Sciatic nerve (tissue), 2 donors: Measurements from ENCODE around the gene CNKSR3. TPM values are rescaled to one million over a fixed set of nuclear protein-coding genes. Genes with fewer than 3 reads are reported as not detected.
"Not testable (repeated sequence)": the region's sequence is repeated elsewhere in the genome, so short reads cannot be mapped to it uniquely, and the experiment has no call there.

Experiments used
- ATAC-seq: fragments of 200-7000 bp; cut with Tn5 transposase; one replicate; pipeline ENCODE4 v1.9.1; 2020; ENCODE audit warnings: mild to moderate bottlenecking, moderate library complexity
- DNase-seq: peaks from one replicate; pipeline ENCODE4 v3.0.0-alpha.2; 2020; ENCODE audit warnings: low spot score
- intact Hi-C: fragments of 100-400 bp; cut with DNase I; formaldehyde crosslinking; loops from one replicate; pipeline ENCODE4 v1.14.2; 2022
- total RNA-seq: library from RNA; stranded (reverse); fragmentation: NEBNext Ultra II Directional; extraction: Animal tissue kit (Norgen Biotek cat#: 25700); gene quantifications from one replicate; pipeline ENCODE4 v1.2.1, GENCODE V29; 2021
- donor health status: DM: no; HTN: no; CAD: no.
- donor health status: DM: no; HTN: no; CAD: no.

Gene CNKSR3
- total RNA-seq, 1 donor from 2014 or later: 22.2 TPM

- no peak for ATAC-seq
- intact Hi-C loops: no loop called here
- no peak for DNase-seq
Observed at GRCh38 chr6:154532426-154532825, 21.9 kb upstream of the CNKSR3 start.

DNA sequence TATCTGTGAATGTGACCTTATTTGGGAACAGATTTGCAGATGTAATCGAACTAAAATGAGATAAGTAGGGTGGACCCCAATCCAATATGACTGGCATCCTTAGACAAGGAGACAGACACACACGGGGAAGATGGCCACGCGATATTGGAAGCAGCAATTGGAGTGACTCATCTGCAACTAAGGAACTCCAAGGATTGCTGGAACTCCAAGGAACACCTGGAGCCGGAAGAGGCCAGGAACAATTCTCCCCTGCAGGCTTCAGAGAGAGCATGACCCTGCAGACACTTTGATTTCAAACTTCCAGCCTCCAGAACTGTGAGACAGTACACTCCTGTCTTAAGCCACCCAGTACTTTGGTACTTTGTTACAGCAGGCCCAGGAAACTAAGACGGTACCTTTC is 19.5 kb upstream of the CNKSR3 start:
- intact Hi-C loops: no loop called here
- DNase-seq (no peak), ATAC-seq (no peak)

GRCh38 chr6:154528310-154528915 is 17.9 kb upstream of the CNKSR3 start:
- intact Hi-C loops: no loop called here
- ATAC-seq (no peak), DNase-seq (no peak)

GRCh38 chr6:154526996-154527395 is 16.5 kb upstream of the CNKSR3 start:
- intact Hi-C loops: no loop called here
- no peak for ATAC-seq

GRCh38 chr6:154522576-154522975 is 12.1 kb upstream of the CNKSR3 start:
- no peak for ATAC-seq
- intact Hi-C loops: no loop called here
- no peak for DNase-seq

More at GRCh38 chr6:154526996-154527395, 16.5 kb upstream of the CNKSR3 start:
- no peak for DNase-seq

DNA sequence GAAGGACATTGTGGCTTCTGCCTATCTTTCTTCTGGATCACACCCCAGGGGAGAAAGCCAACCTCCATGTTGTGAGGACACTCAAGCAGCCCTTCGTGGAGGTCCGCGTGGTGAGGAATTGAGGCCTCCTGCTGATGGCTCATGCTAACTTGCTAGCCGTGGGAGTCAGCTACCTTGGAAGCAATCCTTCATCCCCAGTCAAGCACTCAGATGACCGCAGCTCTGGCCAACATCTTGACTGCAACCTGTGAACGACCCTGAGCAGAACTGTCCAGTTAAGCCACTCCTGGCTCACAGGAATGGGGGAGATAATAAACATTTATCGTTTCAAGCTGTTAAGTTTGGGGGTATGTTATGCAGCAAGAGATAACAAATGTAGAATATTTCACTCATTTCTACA is 10.9 kb upstream of the CNKSR3 start:
- intact Hi-C loops: no loop called here
- DNase-seq (no peak), ATAC-seq (no peak)

DNA sequence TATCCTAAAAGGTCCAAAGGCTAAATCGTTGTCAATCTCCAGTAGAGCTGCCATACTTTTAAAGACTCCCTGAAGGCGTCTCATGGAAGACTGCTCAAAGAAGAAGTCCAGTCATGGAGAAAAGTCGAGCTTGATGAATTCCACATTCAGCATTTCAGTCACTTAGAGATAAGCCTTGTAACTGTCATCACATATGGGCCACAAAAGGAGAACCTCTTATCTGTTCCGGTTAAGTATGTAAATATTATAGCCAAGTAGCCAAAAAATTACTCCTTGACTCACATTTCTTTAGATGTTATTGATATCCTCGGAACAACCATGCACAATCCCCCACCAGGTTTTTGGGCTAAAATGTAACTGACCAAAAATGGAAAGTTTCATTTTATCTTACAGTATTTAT is 9.8 kb upstream of the CNKSR3 start:
- intact Hi-C loops: no loop called here
- DNase-seq (no peak), ATAC-seq (no peak)

DNA sequence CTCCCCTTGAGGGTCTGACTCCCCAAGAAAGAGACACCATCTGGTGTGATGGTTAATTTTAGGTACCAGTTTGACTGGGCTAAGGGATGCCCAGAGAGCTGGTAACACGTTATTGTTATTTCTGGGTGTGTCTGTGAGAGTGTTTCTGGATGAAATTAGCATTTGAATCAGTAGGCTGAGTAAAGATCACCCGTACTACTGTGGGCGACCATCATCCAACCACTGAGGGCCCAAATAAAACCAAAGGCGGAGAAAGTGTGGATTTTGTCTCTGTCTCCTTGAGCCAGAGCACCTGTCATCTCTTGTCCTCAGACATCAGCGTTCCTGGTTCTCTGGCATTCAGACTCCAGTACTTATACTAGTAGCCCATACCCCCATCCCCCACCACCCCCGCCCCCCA is 7.9 kb upstream of the CNKSR3 start:
- ATAC-seq: no peak
- intact Hi-C loops: no loop called here
- DNase-seq: no peak

GRCh38 chr6:154516276-154516675 is 5.8 kb upstream of the CNKSR3 start:
- intact Hi-C loops: no loop called here
- DNase-seq: no peak

DNA sequence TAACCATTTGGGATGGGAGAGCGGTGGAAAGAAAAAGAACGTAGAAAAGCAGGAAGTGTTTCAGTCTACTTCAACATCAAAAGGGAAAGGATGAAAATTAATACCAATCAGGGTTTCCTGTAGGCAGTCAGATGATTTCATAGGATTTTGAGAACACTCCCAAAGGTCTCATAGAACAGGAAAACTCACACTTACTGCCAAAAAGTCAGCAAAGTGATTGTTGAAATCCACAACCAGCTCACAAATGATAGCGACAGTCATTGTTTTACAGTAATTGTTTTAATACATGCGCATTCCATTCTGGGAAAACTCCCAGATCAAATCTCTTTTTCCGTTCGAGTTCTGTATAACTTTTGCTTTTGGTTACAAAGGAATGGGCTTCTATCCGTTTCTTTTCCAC is 5.3 kb upstream of the CNKSR3 start:
- ATAC-seq: no peak

More at GRCh38 chr6:154516276-154516675, 5.8 kb upstream of the CNKSR3 start:
- ATAC-seq: peak; percentile 29

GRCh38 chr6:154515076-154515475 is 4.6 kb upstream of the CNKSR3 start:
- intact Hi-C loops, ATAC-seq, DNase-seq: not testable (repeated sequence)

More for the DNA sequence above, 5.3 kb upstream of the CNKSR3 start:
- no peak for DNase-seq
- intact Hi-C loops: no loop called here

- DNase-seq (no peak), ATAC-seq (no peak)
- intact Hi-C loops: no loop called here
Observed at GRCh38 chr6:154514481-154514880, 4.0 kb upstream of the CNKSR3 start.

DNA sequence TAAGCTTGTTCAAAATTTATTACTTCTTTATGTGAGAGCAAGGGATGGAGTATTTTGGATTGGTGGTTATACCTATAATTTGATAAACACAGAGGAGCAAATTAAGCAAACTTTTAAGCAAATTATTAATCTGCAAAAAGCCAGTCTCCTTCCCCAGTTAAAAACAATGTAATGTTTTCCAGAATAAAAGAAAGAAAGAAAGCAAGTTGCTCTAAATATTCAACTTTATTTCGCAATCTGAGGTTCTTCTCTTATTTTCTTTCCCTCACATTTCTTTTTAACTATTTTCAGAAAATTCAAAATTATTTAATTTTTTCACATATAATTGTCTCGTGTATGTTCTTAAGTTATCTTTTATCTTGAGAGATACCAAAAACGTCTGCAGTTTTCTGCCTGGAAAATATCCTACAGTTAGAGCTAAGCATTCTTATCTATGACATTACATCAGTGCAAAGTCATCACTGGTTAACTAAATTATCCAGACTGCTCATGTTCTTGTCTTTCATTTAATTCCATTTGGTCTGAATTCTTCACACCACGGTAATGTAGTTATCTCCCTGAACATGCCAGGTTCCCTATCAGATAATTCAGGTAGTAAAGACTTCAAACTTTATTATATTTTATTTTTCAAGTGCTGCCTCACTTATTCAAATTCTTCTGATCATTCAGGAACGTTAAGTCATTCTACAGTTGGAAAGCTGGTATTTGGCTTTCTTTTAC is 3.3 kb upstream of the CNKSR3 start:
- intact Hi-C loops: no loop called here
- ATAC-seq (no peak), DNase-seq (no peak)

GRCh38 chr6:154512201-154512600 is 1.7 kb upstream of the CNKSR3 start:
- ATAC-seq: no peak
- no peak for DNase-seq
- intact Hi-C loops: no loop called here

- no peak for DNase-seq
- ATAC-seq: no peak
- intact Hi-C loops: no loop called here
Observed at GRCh38 chr6:154511791-154512190, 1.3 kb upstream of the CNKSR3 start.

GRCh38 chr6:154509421-154510143 is 903 bp downstream of the CNKSR3 start:
- intact Hi-C loops: no loop called here
- ATAC-seq (peak; percentile 5), DNase-seq (peak; percentile 63)

DNA sequence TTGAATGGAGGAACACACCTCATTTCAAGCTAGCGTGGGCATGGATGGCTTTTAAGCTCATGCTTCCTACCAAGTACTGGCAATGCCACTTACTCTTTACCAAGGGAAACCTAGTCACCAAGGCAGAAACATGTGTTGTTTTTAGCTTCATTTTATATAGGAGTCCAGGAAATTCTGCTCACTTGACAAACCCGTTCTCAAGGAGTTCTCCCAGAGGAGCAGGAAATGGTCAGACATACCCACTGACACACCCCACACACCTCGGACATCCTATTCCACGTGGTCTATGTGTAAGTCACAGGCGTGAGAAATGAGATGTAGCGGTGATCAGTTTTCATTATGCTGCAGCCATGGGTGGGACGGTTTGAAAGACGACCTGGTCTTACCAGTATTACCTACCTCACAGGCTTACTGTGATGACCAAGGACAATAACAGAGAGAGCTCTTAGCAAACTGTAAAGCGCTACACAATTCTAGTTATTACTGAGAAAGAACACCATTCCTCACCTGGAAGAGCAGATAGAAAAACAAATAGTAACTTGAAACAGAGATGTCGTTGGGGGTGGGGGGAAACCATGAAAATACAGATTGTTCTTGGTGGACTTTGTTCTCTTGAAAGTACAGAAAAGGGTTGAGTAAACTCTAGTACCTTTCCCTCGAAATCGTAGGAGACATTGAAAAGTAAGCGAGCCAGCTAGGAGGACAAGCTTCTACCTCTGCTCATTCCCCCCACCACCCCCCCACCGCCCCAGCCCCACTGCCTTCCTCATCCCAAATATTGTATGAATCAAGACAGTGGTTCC is 1.7 kb downstream of the CNKSR3 start:
- ATAC-seq: no peak
- no peak for DNase-seq
- intact Hi-C loops: no loop called here

DNA sequence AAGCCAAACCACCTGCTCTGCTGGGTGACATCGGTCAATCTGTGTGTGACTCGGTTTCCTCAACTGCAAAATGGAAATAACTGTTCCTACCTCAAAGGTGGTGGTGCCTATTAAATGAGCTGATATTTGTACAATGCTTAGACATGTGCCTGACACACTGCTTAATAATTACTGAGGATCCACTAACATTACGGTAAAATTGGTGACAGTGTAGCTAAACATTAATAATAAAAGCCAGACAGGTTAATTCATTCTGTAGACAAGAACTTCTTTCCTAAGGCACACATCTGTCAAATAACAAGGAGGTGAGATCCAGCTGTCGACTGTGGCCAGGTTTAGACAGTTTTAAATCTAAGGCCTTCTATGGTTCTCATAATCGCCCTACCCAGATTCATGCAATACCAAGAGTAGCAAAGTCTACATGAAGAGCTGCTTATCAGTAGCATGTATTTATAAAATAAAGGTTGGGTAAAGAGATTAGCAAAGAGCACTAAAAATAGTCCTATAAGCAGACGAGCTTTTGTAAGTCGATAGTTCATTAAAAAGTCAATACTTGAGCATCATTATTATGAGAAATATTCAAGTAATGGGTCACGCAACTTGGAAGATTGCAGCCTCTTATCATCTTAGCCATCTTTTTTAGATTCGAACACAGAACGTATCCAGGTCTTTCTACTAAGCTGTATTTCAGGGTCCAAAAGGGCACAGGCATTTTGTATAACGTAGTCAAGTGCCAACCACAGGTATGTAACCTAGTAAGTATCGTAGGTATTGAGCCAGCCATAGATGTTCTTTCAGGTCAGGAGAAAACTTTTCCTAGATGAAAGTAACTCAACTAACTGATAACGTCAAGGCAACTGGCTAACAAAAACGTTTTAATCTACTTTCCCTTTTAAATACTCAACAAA is 3.2 kb downstream of the CNKSR3 start:
- DNase-seq (no peak), ATAC-seq (no peak)
- intact Hi-C loops: no loop called here
